IMR-90 (cell line): ENCODE results near the gene MLF2. TPM values are rescaled to one million over a fixed set of nuclear protein-coding genes. Genes with fewer than 3 reads are reported as not detected.

Experiments
- ATAC-seq: fragments of 200-7000 bp; cut with Tn5 transposase; 2 replicates; pipeline ENCODE4 v1.9.1; 2020; ENCODE audit warnings: low read depth, mild to moderate bottlenecking, moderate library complexity
- BruUV-seq: library from RNA; stranded (reverse); fragments of 400-500 nt; replicated peaks from 2 replicates; lab custom pipeline; 2021; lab: Mats Ljungman, UMichigan
- CTCF ChIA-PET: fragments of 300-600 bp; formaldehyde crosslinking; extraction: SDS; loops from one replicate; lab custom pipeline; 2021; ENCODE audit warnings: antibody characterized with exemption; lab: Yijun Ruan, JAX
- POLR2A ChIA-PET: fragments of 300-600 bp; sonication (Branson Sonifier 250); formaldehyde crosslinking; loops from one replicate; lab custom pipeline; 2022; ENCODE audit warnings: antibody characterized with exemption; ENCODE audit not compliant: unreplicated experiment; lab: Charles Lee
- DNase-seq: peaks from one replicate; pipeline ENCODE4 v3.0.0; 2013
- H2AFZ ChIP-seq: replicated peaks from 2 replicates; pipeline ENCODE3; 2013; ENCODE audit warnings: low read length, mild to moderate bottlenecking; ENCODE audit not compliant: poor library complexity
- H2AK5ac ChIP-seq: 2 replicates; pipeline ENCODE4 v1.6.1; 2013; ENCODE audit warnings: low read depth, low read length, inconsistent platforms
- H2AK9ac ChIP-seq: replicated peaks from 2 replicates; pipeline ENCODE3; 2013; ENCODE audit warnings: mild to moderate bottlenecking, low read depth, low read length, moderate library complexity; ENCODE audit not compliant: poor library complexity
- H2BK120ac ChIP-seq: 2 replicates; pipeline ENCODE4 v1.6.1; 2013; ENCODE audit warnings: low read depth, low read length, inconsistent platforms
- H2BK15ac ChIP-seq: 3 replicates; pipeline ENCODE4 v1.6.1; 2013; ENCODE audit warnings: low read depth, low read length, inconsistent platforms
- H2BK20ac ChIP-seq: 2 replicates; pipeline ENCODE4 v1.6.1; 2013; ENCODE audit warnings: low read depth, mild to moderate bottlenecking, inconsistent platforms, low read length, moderate library complexity
- H2BK5ac ChIP-seq: 2 replicates; pipeline ENCODE4 v1.6.1; 2013; ENCODE audit warnings: mild to moderate bottlenecking, low read depth, low read length, inconsistent platforms; ENCODE audit not compliant: poor library complexity, severe bottlenecking
- H3K14ac ChIP-seq: replicated peaks from 2 replicates; pipeline ENCODE4 v1.6.1; 2013; ENCODE audit warnings: low read depth, low read length, inconsistent platforms
- H3K18ac ChIP-seq: 2 replicates; pipeline ENCODE4 v1.6.1; 2013; ENCODE audit warnings: low read depth, low read length, control low read depth
- H3K23ac ChIP-seq: 2 replicates; pipeline ENCODE4 v1.6.1; 2013; ENCODE audit warnings: low read depth, low read length, inconsistent platforms
- H3K27ac ChIP-seq: 2 replicates; pipeline ENCODE4 v1.5.1; 2013; ENCODE audit warnings: mild to moderate bottlenecking, control low read depth, low read length; ENCODE audit not compliant: insufficient read depth
- H3K27me3 ChIP-seq: 2 replicates; pipeline ENCODE4 v1.6.1; 2013; ENCODE audit warnings: low read length; ENCODE audit not compliant: control insufficient read depth, insufficient read depth
- H3K36me3 ChIP-seq: 2 replicates; pipeline ENCODE4 v1.6.1; 2013; ENCODE audit warnings: low read length, mixed read lengths; ENCODE audit not compliant: control insufficient read depth, insufficient read depth
- H3K4ac ChIP-seq: 2 replicates; pipeline ENCODE4 v1.6.1; 2013; ENCODE audit warnings: low read depth, low read length, inconsistent platforms
- H3K4me1 ChIP-seq: 2 replicates; pipeline ENCODE4 v1.6.1; 2013; ENCODE audit warnings: low read length, mixed read lengths; ENCODE audit not compliant: control insufficient read depth, insufficient read depth
- H3K4me2 ChIP-seq: 2 replicates; pipeline ENCODE4 v1.6.1; 2013; ENCODE audit warnings: low read depth, mild to moderate bottlenecking, control low read depth, low read length, moderate library complexity
- H3K4me3 ChIP-seq: 2 replicates; pipeline ENCODE4 v1.5.1; 2013; ENCODE audit warnings: low read depth, mild to moderate bottlenecking, control low read depth, low read length, moderate library complexity; ENCODE audit not compliant: insufficient read depth
- H3K56ac ChIP-seq: 2 replicates; pipeline ENCODE4 v1.6.1; 2013; ENCODE audit warnings: low read length, inconsistent platforms; ENCODE audit not compliant: insufficient read depth; ENCODE audit errors: extremely low read depth
- H3K79me1 ChIP-seq, 2 experiments: 2 replicates each; pipeline ENCODE4 v1.6.1; 2013; ENCODE audit warnings: low read length in 2 of 2, inconsistent platforms in 1 of 2, low read depth in 1 of 2
- H3K9ac ChIP-seq: 2 replicates; pipeline ENCODE4 v1.6.1; 2013; ENCODE audit warnings: low read depth, low read length, control low read depth
- H3K9me1 ChIP-seq: 2 replicates; pipeline ENCODE4 v1.6.1; 2013; ENCODE audit warnings: low read length, inconsistent platforms; ENCODE audit not compliant: insufficient read depth
- H3K9me3 ChIP-seq: 2 replicates; pipeline ENCODE4 v1.6.1; 2013; ENCODE audit warnings: low read length; ENCODE audit not compliant: control insufficient read depth, insufficient read depth
- H4K20me1 ChIP-seq: 2 replicates; pipeline ENCODE4 v1.6.1; 2013; ENCODE audit warnings: low read length, inconsistent platforms; ENCODE audit not compliant: insufficient read depth
- H4K5ac ChIP-seq: 2 replicates; pipeline ENCODE4 v1.6.1; 2013; ENCODE audit warnings: mild to moderate bottlenecking, low read depth, low read length, control low read depth
- H4K8ac ChIP-seq, 2 experiments: 2 replicates each; pipeline ENCODE4 v1.6.1; 2013; ENCODE audit warnings: low read depth in 2 of 2, low read length in 2 of 2, control low read depth in 1 of 2, inconsistent platforms in 1 of 2
- H4K91ac ChIP-seq: 2 replicates; pipeline ENCODE4 v1.6.1; 2013; ENCODE audit warnings: low read depth, low read length, inconsistent platforms; ENCODE audit not compliant: insufficient read depth
- BHLHE40 ChIP-seq: fragments of 150-350 bp; IDR thresholded peaks from 2 replicates; pipeline ENCODE4 v1.6.1; 2016; ENCODE audit warnings: mild to moderate bottlenecking, low read depth, low read length
- NFE2L2 ChIP-seq: fragments of 150-350 bp; IDR thresholded peaks from 2 replicates; pipeline ENCODE4 v1.6.1; 2016; ENCODE audit warnings: low read depth, mild to moderate bottlenecking, low read length
- POLR2A ChIP-seq: IDR thresholded peaks from 2 replicates; pipeline ENCODE4 v1.6.1; 2012; ENCODE audit warnings: mild to moderate bottlenecking, low read depth, low read length
- RFX5 ChIP-seq: IDR thresholded peaks from 2 replicates; pipeline ENCODE4 v1.8.0; 2012; ENCODE audit warnings: low read depth, mild to moderate bottlenecking, low read length, moderate library complexity
- USF2 ChIP-seq: fragments of 150-350 bp; IDR thresholded peaks from 2 replicates; pipeline ENCODE4 v1.6.1; 2017; ENCODE audit warnings: mild to moderate bottlenecking, antibody characterized with exemption, low read length, low read depth
- WGBS, 2 experiments: methylation state at CpG; one replicate each; pipeline versions ENCODE4 v1.1.5 to v1.1.7; 2013; ENCODE audit warnings: missing lambda C conversion rate in 2 of 2; ENCODE audit not compliant: insufficient read length in 1 of 2; ENCODE audit errors: extremely low coverage in 2 of 2; 5-methylcytosine and 5-hydroxymethylcytosine counted together
- dilution Hi-C: fragments of 300-500 bp; cut with HindIII; formaldehyde crosslinking; loops from one replicate; pipeline ENCODE4 v1.14.3; 2018; ENCODE audit warnings: low sequenced_read_pairs; ENCODE audit not compliant: unreplicated experiment
- in situ Hi-C: fragments of 300-500 bp; cut with MboI; formaldehyde crosslinking; loops from 3 replicates; pipeline ENCODE4 v1.14.3; 2019; ENCODE audit warnings: low sequenced_read_pairs, inconsistent platforms, mixed read lengths
- intact Hi-C: fragments of 100-400 bp; cut with micrococcal nuclease; formaldehyde crosslinking; loops from 2 replicates; pipeline ENCODE4 v1.10.0; 2022
- polyA plus RNA-seq, 3 experiments: library from polyadenylated mRNA; depleted of rRNA; stranded (reverse); fragments of >200 nt; gene quantifications; 2 replicates each; pipeline ENCODE4 v1.2.3, GENCODE V29; 2012; ENCODE audit warnings: low replicate concordance in 1 of 3
- total RNA-seq: library from RNA; depleted of rRNA; stranded (reverse); fragments of >200 nt; gene quantifications from 2 replicates; pipeline ENCODE4 v1.2.3, GENCODE V29; 2012

Gene MLF2
- total and polyA plus RNA-seq, 2 of the 4 experiments (the other 2 are of a cell fraction): 236 to 403 TPM

DNA sequence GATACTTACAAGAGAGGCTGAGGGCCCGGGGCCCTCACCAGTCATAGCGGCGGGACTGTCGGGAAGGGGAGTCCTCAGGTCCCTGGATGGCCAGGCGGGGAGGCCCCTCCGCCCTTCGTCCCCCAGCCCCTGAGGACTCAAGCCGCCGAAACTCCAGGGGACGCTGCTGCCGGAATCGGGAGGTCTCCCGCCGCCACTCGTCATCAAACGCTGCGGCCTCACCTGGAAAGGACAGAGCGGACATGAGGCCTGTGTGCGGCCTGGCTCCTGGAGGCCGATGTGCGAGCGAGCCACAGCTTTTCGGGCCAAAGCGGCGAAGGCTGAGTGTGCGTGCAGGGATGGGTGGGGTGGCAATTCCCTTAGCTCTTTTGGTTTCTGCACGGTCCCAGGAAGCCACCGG, 4.2 kb downstream of the MLF2 start:
- no peak for DNase-seq
- Histone ChIP-seq H4K91ac (no peak overlapping the region), H3K23ac (no peak overlapping the region), H2AFZ (no peak overlapping the region), H4K20me1 (peaks cover 16% of the 10 kb centered on the region), H3K4me2 (no peak overlapping the region), H3K4ac (no peak overlapping the region), H2BK15ac (no peak overlapping the region), H3K79me1 (peaks cover 22 to 36% of the 10 kb centered on the region in 2 experiments), H3K9me1 (peaks cover 4% of the 10 kb centered on the region), H4K5ac (no peak overlapping the region), H3K9me3 (no peaks in the 10 kb centered on the region), H3K36me3 (peaks cover 56% of the 10 kb centered on the region), H2BK5ac (no peak overlapping the region), H3K9ac (no peak overlapping the region), H3K4me1 (peaks cover 5% of the 10 kb centered on the region), H3K18ac (no peak overlapping the region), H2AK5ac (no peak overlapping the region), H4K8ac (no peak overlapping the region), H2BK20ac (no peak overlapping the region), H2BK120ac (no peak overlapping the region), H3K14ac (no peak overlapping the region), H3K56ac (no peak overlapping the region), H3K27ac (no peak overlapping the region), H3K27me3 (no peaks in the 10 kb centered on the region), H2AK9ac (no peak overlapping the region), H3K4me3 (no peak overlapping the region)
- no peak for ATAC-seq
- CTCF ChIA-PET: no interaction called here
- in situ Hi-C loops: no loop called here
- intact Hi-C loops: no loop called here
- 97% methylated on average over 14 of the region's 28 CpGs; no CpG with 5 or more reads in 1 of the 2 experiments for WGBS, 2 experiments
- no TSS peak for BruUV-seq
- POLR2A ChIA-PET: no interaction called here
- TF ChIP-seq POLR2A: no peak
- no peak for TF ChIP-seq NFE2L2
- TF ChIP-seq BHLHE40: no peak
- TF ChIP-seq RFX5: no peak
- TF ChIP-seq USF2: no peak
- dilution Hi-C loops: no loop called here
